Islet of Langerhans (tissue), 1 donor: ENCODE measurements around the gene KLHL30.
"Not testable (repeated sequence)": the region's sequence is repeated elsewhere in the genome, so short reads cannot be mapped to it uniquely, and the experiment has no call there.

Source experiments
- FAIRE-seq: peaks from one replicate; lab custom pipeline; 2011; peaks lifted over from hg19 to GRCh38; lab: Jason Lieb, UNC

Gene KLHL30

DNA sequence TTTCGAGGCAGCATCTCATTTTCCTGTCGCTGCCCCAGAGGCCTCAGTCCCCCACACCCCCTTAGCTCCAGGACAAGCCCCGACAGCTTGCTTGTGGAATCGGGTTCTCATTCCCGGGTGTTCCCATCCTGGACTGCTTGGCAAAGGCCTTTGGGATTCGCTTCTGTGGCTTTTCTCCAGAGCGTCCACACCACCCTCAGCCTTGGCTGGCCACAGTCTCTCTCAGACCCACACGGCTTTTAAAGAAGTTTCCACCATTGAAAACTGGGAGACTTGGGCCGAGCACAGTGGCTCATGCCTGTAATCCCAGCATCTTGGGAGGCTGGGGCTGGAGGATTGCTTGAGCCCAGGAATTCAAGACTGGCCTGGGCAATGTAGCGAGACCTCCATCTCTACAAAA lies 35.6 kb upstream of the KLHL30 start:
- FAIRE-seq: no peak

DNA sequence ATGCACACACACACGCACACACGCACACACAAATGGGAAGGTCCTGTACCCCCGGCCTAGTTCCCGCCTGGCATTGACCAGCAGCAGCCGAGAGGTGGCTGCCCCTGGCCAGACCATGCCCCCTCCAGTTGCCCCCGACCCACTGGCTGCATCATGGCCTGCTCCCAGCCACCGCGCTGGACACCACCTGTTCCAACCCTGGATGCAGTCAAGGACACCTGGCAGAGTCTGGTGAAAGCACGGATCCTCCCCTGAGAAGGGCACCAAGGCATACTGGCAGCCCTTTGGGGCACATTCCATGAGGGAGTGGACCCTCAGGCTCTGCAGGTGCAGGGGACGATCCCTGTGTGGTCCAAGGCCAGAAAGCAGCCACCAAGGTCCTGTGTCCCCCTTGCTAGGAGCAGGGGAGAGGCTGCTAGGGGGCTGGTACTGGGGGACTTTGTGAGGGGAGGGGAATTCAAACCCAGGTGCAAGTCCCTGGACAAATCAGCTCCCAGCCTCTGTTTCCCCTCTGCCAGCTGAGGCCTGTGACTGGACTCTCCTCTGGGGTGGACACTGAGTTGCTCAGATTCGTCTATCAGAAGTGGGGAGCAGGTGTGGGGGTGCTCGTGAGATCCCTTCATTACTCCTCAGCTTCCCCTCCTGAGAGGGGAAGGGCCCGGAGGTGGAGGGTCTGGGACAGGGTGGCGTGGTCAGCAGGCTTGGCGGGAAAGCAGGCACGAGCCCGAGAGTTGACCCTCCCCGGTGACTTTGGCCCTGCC lies 34.8 kb upstream of the KLHL30 start:
- FAIRE-seq: no peak

DNA sequence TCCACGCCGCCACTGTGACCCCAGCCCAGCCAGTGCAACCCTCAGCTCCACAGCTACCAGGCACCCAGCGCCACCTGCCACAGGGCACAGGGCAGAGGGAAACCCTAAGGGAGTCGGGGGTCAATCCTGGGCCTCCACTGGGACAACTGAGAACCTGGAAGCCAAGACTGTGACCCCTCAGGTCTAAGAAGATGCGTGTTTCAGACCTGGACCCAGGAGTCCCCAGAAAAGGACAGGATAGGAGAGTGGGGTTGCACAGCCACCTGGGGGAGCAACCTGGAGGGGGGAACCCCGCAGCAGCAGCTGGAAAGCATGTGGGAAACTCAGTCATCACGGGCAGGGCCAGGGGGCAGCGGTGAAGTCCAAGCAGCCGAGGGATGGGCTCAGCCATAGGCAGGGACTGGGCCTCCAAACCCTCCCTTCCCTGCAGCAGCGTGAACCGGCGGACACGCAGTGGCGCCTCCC lies 34.2 kb upstream of the KLHL30 start:
- FAIRE-seq: no peak

DNA sequence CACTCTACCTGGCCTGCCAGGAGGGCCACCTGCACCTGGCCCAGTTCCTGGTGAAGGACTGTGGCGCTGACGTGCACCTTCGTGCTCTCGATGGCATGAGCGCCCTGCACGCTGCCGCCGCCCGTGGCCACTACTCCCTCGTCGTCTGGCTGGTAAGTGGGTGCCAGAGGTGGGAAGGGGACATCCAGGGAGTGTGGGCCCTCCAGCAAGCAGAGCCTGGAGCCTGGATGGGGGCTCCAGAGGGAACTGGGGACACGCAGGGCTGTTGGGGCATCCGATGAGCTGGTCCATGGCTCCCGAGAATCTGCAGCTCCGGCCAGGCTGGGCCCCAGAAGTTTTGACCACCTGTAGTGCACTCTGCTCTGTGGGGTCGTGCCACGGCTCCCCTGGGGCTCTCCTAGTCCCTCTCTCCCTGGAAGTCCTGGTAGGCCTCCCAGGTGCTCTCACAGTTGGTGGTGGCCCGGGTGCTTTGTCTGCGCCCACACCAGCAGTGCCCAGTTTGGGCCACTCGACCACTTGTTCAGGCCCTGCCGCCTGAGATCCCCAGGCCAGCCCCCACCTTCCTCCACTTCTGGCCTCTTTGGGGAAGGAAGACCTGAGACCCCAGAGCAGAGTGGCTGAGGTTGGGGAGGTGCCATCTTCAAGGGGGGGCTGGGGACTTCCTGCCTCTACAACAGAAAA lies 33.6 kb upstream of the KLHL30 start:
- FAIRE-seq: no peak

DNA sequence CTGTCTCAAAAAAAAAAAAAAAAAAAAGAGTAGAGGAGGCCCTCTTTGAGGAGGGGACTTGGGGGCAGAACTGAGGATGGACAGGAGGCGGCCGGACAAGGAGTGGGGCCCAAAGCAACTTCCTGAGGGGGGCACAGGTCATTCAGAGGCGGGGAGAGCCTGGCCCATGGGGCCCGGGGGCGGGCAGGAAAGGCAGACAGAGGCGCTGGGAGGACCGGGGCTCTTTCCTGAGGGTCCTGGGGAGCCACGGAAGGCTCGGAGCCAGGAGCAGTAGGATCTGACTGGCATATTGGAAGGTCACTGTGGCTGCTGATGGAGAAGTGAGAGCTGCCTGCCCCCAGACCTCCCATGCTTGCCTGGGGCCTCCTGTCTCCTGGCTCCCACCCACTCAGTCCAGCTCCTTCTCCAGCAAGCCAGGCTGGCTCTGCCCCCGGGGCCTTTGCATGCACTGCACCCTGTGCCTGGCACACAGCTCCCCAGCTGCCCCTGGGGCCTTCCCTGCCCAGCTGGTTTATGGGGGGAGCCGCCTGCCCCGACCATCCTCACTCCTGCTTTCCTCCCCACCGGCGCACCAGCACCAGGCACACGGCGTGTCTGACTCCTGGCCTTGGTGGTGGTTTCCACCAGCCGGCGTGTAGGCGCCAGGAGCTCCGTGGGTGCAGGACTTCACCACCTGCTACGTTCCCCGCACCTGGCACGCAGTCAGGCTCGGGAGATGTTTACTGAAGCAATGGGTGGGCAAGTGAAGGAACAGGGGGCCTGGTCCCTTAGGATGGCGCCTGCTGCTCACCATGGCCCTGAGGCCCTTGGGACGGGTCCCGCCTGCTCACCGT lies 32.7 kb upstream of the KLHL30 start:
- no peak for FAIRE-seq

DNA sequence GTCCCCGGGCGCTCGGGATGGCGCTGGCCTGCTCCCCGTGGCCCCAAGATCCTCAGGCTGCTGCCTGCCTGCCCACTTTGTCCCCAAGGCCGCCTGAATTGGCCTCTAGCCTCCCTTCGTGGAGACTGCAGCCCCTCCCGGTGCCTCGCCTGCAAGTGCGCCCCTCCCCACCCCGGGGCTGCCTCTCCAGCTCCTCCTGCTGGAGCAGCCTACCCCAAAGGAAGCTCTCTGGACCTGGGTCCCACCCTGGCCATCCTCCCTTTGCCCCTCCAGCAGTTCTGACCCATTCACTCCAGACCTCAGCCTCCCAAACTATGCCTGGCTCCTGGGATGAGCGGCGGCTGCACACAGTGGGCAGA lies 32.1 kb upstream of the KLHL30 start:
- no peak for FAIRE-seq

DNA sequence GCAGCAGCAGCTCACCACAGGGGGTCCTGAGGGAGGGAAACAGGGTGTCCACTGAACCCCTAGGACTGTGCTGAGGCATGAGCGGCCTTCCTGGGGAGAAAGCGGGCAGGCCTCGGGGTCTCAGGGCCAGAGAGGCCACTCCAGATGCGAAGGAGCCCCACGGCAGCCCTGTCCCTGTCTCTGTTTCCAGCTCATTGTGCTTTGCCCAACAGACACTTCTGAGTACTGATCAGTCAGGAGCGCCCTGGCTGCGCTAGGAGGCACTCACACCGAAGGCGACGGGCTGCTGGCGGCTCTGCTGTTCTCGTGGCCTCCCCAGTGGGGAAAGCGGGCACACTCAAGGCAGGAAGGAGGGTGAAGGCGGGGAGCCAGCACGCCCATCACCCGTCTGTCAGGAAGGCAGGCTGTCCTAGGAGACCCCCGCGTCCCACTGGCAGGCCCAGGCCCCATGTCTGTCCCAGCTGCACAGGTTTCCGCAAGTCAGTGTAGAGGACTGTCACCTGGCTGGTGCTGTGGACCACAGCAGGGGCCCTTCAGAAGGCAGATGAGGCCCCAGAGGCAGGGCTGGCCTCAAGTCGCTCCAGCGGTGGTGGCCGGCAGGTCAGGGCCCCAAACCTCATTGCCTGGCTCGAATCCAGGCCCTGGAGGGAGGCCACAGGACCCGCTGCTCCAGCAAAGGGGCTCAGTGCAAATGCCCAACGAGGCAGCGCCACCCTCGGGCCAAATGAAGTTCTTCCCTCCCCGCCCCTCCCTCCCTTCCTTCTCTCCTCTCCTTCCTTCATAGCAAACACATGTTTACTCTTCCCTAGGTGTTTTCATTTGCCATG lies 31.6 kb upstream of the KLHL30 start:
- no peak for FAIRE-seq

DNA sequence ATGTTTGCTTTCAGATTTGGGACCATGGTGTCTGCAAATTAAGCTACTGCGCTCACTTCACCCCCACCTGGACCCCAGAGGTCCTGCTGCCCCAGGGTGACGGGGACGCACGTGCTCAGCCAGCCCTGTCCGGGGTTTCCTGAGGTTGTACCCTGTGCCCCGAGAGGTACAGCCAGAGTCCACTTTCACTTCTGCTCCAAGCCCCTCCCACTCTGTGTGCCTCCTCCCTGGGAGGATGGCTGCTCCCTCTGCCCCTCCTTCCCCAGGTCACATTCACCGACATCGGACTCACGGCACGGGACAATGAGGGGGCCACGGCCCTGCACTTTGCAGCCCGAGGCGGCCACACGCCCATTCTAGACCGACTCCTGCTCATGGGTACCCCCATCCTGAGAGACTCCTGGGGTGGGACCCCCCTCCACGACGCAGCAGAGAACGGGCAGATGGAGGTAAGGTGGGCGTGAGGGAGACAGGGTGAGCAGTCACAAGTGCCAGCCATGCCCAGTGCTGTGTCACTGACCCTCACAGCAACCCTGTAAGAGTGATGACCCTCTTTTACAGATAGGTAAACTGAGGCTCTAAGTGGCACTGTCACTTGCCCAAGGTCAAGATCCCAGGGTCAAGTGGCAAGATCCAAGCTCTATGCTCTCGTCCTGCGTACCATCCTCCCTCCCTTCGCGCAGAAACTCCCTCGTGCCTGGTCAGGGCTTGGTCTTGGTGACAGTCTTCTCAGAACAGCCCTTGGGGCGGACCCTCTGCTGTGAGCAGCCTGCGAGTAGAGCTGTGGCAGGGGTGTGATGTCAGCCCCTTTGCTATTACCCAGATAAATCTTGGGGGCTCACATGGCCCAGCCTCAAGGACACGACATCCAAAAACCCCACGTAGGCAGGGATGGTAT lies 30.7 kb upstream of the KLHL30 start:
- FAIRE-seq: no peak

DNA sequence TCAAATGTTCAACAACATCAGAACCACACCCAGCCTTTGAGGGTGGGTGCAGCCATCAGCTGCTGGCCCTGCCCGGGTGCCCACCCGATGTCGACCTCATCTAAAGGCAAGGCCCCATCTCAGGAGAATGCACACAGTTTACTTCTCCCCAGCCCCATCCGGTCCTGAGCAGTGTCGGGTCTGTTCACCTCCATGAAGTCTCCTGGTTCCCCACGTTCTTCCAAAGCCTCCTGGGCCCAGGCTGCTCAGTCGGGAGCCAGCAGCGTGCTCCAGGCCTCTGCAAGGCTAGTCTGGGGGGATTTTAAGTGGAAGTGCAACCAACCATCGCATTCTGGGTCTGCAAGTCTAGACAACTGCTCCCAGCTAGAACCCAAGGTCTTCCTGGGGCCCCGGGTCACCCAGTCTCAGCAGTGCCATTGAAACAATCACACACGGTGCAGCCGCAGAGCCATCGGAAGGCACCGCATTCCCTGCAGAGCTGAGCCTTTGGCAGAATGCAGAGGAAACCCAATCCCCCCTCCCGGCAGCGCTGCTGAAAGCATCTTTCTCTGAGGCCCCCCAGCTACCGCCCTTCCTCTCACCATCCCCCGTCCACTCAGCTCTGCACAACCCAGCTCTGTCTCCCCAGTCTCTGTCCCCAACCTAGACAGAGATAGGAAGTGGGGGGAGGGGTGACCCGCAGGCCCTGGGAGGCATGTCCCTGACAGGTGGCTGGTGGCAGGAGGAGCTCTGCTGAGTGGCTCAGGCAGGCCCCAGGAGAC lies 29.9 kb upstream of the KLHL30 start:
- no peak for FAIRE-seq

DNA sequence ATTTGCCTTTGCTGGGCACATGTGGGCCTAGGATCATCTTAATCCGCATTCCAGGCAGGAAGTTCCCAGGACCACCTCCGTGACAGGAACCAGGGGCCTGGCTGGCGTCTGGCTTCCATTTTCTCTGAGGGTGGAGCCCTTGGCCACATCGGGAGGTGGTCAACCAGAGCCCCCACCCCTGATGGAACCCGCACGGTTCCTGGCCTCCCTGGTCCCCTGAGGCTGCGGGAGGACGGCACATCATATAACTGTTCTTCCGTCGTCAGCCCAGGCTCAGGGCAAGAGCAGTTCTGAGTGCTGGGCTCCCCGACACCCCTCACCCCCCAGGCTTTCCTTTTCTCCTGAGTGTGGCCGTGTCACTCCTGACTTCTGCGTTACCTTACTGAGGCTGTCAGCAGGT lies 24.9 kb upstream of the KLHL30 start:
- FAIRE-seq: no peak

DNA sequence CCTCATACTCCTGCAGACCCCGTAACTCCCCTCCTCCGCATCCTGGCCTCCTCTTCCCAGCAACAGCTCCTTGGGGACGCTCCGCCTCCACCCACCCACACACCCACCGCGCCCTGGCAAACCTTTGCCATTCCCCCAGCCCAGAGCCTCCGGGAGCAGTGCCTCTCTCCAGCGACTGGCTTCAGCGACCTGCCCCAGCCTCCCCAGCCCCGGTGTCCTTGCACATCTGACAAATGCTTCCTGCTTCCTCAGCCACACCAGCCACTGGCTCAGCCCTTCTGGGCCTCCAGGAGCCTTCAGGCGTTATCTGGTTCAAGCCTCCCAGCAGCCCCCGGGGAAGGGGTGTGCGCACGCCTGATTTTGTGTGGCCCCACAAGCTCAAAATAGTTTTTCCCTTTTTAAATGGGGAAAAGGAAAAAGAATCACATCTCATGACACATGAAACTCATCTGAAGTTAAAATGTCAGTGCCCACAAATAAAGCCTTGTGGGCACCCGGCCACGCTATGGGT lies 24.1 kb upstream of the KLHL30 start:
- FAIRE-seq: no peak

DNA sequence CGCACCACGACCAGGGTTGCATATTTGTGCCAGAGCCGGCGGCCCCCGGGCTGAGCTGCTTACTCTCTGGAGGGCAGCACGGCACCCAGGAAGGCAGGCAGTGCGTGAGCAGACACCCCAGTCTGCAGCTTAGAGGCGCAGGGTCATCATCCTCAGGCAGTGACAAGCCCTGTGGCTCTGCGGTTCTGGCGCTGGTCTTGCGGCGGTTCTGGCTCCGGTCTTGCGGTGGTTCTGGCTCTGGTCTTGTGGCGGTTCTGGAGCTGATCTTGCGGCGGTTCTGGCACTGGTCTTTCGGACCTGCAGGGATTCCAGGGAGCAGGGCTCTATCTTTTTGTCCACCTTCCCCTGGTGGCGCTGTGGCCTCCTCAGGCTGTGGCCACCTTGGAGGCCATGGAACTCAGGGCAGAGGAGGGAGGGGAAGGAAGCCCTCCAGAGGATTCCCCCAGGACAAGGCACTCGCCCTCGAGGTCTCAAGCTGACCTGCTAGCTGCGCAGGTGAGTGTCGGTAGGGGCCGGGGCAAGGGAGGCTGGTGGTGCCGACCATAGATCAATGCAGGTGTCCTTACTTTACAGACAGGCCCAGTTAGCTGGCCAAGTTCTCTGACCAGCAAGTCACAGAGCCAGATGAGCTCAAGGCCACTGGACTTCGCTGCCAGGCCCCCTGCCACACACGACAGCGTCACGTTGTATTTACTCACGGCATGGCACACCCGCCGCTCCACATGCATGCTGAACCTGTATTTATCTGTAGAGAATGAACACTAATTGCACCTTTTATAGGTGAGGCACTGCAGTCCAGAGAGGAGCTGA lies 23.4 kb upstream of the KLHL30 start:
- no peak for FAIRE-seq

DNA sequence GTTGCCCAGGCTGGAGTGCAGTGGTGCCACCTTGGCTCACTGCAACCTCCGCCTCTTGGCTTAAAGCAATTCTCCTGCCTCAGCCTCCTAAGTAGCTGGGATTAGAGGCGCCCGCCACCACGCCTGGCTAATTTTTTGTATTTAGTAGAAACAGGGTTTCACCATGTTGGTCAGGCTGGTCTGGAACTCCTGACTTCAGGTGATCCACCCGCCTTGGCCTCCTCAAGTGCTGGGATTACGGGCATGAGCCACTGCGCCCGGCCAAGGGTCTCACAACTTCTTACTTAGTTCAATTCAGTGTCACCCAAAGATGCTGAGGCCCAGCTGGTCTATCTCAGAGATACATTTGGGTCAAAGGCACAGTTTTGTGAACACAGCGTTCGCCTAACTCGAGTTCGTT lies 22.8 kb upstream of the KLHL30 start:
- FAIRE-seq: not testable (repeated sequence)

DNA sequence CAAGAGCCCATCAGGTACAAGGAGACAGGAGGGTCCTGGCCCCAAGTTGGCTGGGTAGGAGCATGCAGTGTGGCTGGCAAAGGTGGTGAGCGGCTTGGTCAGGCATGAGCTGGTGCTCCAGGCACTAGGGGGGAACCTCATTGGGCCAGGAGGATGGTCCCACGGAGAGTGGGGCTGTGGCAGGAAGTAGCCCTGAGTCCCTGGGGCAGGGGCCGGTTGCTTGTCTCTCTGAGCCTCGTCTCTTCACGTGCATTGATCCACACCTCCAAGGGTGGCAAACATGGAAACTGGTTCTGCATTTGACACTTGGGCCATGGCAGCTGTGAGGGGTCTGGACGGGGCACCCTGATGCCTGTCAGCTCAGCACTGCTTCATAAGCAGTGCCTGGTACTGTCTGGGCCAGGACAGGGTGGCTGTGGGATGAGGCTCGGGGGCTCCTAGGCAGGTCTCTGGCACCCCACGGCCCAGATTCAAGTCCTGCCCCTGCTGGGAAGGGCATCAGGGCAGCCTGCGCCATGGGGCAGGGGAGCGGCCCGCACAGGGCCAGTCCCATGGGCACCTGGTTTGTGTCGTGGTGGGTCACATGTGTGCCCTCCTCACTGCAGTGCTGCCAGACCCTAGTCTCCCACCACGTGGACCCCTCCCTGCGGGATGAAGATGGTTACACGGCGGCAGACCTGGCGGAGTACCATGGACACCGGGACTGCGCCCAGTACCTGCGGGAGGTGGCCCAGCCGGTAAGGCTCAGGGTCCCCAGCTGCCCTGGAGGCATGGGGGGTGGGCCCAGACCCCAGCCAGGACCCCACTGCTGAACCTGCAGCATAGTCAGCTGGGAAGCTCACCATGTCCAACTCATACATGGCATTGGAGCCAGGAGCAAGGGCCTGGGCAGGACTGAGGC lies 21.9 kb upstream of the KLHL30 start:
- no peak for FAIRE-seq

DNA sequence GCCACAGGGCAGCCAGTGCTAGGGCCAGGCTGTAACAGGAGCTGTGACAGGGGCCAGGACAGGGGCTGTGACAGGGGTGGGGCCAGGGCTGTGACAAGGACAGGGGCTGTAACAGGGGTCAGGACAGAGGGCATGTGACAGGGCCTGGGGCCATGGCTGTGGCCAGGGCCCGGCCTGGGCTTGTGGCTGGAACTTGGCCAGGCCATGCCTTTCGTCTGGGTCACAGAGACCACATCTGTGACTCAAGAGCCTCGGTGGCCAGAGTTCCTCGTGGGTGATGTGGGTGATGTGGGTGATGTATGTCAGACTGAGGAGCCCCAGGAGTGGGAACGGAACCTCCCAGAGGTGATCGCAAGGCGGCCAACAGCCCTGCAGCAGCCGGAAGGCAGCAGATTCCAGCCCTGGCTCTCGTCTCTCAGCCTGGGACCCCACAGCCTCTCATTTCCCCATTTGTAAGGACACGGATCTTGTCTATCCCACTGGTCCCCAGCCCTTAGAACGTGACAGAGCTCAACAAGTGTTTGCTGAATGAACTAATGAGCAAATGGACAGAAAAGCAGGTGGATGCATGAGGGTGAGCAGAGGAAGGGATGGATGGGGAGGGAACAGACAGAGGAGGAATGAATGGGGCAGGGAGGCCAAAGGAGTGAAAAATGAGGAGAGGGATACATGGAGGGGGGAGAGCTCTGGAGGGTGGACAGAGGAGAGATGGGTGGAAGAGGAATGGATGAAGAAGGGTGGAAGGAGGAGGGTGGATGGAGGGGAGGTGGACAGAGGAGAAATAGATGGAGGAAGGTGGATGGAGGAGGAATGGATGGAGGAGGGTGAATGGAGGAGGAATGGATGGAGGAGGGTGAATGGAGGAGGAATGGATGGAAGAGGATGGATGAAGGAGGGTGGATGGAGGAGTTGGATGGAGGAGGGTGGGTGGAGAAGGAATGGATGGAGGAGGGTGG lies 21.0 kb upstream of the KLHL30 start:
- no peak for FAIRE-seq

DNA sequence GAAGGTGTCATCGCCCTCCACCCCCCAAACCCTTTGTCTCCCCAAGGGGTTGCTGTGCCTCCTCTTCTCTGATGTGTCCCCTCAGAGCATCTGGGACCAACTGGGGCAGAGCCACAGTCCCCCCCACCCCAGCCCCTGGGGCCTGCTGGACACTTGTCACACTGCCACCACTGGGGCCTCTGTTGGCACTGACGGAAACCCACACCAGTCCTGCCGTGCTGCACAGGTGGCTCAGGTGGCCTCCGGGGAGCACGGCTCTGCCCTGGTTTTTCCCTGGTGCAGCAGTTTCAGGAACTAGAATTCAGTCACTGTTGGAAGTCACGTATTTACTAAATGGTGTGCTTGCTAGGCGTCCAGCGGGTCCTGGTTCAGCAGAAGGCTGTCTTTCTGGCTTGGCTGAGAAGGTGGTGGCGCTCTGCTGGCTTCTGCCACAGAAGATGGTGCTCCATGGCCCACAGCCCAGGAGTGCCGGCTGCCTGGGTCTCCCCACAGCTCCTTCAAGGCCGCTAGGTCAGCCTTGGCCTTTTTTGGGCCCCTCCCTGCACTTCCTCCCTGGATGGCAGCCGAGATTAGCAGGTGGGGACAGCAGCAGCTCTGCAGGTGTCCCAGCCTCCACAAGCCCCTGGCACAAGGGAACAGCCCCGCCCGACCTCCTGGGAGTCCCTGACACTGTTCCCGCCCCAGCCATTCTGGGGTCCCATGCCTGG lies 18.6 kb upstream of the KLHL30 start:
- FAIRE-seq: no peak
